NT2/D1 (cell line): ENCODE data around the gene NPTX2.

Experiments
- DNase-seq: peaks from one replicate; pipeline ENCODE4 v3.0.0-alpha.2; 2011; ENCODE audit warnings: low read depth, low spot score
- H3K27me3 ChIP-seq: 2 replicates; pipeline ENCODE4 v1.6.0; 2011; ENCODE audit warnings: mild to moderate bottlenecking; ENCODE audit not compliant: insufficient read length, insufficient read depth
- H3K36me3 ChIP-seq: 2 replicates; pipeline ENCODE4 v1.6.1; 2011; ENCODE audit warnings: mild to moderate bottlenecking, low read length, mixed read lengths; ENCODE audit not compliant: insufficient read depth, insufficient read length
- H3K4me1 ChIP-seq: 2 replicates; pipeline ENCODE4 v1.5.1; 2011; ENCODE audit not compliant: insufficient read depth, insufficient read length
- H3K4me3 ChIP-seq: 2 replicates; pipeline ENCODE4 v1.5.1; 2011; ENCODE audit warnings: low read depth; ENCODE audit not compliant: insufficient read length
- H3K9ac ChIP-seq: 2 replicates; pipeline ENCODE4 v1.6.0; 2011; ENCODE audit warnings: low read depth; ENCODE audit not compliant: insufficient read length
- H3K9me3 ChIP-seq: 2 replicates; pipeline ENCODE4 v1.5.1; 2011; ENCODE audit warnings: mild to moderate bottlenecking, low read length; ENCODE audit not compliant: insufficient read depth
- SUZ12 ChIP-seq: IDR thresholded peaks from 2 replicates; pipeline ENCODE4 v1.6.1; 2011; ENCODE audit not compliant: insufficient read length, insufficient read depth; ENCODE audit errors: extremely low read depth
- YY1 ChIP-seq: IDR thresholded peaks from 2 replicates; pipeline ENCODE4 v1.6.1; 2011; ENCODE audit not compliant: insufficient read length, insufficient read depth
- ZNF274 ChIP-seq: IDR thresholded peaks from 2 replicates; pipeline ENCODE4 v1.6.1; 2011; ENCODE audit warnings: mild to moderate bottlenecking, low read depth, low read length

Gene NPTX2

GRCh38 chr7:98573816-98574215 is 43.3 kb upstream of the NPTX2 start:
- Histone ChIP-seq H3K9me3 (peaks cover 17% of the 10 kb centered on the region), H3K9ac (no peak overlapping the region), H3K4me3 (no peak overlapping the region), H3K36me3 (no peaks in the 10 kb centered on the region), H3K4me1 (no peaks in the 10 kb centered on the region), H3K27me3 (no peaks in the 10 kb centered on the region)
- TF ChIP-seq ZNF274 = no peak
- TF ChIP-seq YY1 = no peak
- TF ChIP-seq SUZ12 = no peak
- no peak for DNase-seq

GRCh38 chr7:98575878-98576277 is 41.2 kb upstream of the NPTX2 start:
- H3K4me3 ChIP-seq = no peak overlapping the region
- no peaks in the 10 kb centered on the region for H3K27me3 ChIP-seq
- no peaks in the 10 kb centered on the region for H3K4me1 ChIP-seq
- no peaks in the 10 kb centered on the region for H3K36me3 ChIP-seq
- no peak overlapping the region for H3K9ac ChIP-seq
- no peak for DNase-seq
- H3K9me3 ChIP-seq = peaks cover 17% of the 10 kb centered on the region
- TF ChIP-seq ZNF274 (no peak), YY1 (no peak), SUZ12 (no peak)

DNA sequence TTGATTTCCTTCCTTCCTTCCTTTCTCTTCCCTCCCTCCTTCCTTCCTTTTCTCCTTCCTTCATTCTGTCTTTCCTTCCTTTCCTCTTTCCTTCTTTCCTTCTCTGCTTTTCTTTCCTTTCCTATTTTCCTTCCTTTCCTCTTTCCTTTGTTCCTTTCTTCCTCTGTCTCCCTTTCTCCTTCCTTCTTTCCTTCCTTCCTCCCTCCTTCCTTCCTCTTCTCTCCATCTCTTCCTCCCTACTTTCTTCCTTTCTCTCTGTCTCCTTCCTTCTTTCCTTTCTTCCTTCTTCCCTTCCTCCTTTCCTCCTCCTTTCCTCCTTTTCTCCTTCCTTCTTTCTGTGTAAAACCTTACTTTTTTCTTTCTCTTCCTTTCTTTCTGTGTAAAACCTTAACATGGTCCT is 32.3 kb upstream of the NPTX2 start:
- H3K36me3 ChIP-seq = no peaks in the 10 kb centered on the region

DNA sequence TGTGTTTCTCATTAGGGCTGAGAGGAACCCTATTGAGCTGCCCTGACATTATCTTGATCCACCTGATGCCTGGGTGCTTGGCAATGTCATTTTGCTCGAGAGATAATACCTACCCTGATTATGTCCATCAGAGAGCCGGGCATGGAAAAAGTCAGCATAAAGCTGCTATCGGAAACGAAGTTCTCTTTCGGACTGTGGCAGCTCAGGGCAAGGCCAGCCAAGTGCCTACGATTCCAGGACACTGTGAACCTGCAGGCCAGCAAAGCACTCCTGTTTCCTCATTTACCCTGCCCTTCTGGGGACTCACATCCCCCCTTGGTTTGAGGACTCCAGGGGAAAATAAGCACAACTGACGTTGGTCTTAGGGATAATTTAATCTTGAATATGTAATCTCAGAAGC is 25.2 kb upstream of the NPTX2 start:
- Histone ChIP-seq H3K9ac (no peak overlapping the region), H3K4me3 (no peak overlapping the region), H3K9me3 (no peaks in the 10 kb centered on the region), H3K4me1 (peaks cover 3% of the 10 kb centered on the region), H3K36me3 (no peaks in the 10 kb centered on the region), H3K27me3 (no peaks in the 10 kb centered on the region)
- no peak for DNase-seq
- TF ChIP-seq ZNF274 = no peak
- TF ChIP-seq SUZ12 = no peak
- TF ChIP-seq YY1 = no peak

More for the DNA sequence above, 32.3 kb upstream of the NPTX2 start:
- no peak overlapping the region for H3K9ac ChIP-seq
- 0 out of 2 replicates have a peak, but pooled peaks cover 7% of the 10 kb centered on the region for H3K9me3 ChIP-seq
- TF ChIP-seq SUZ12 = no peak
- TF ChIP-seq YY1 = no peak
- no peak for TF ChIP-seq ZNF274
- no peak overlapping the region for H3K4me3 ChIP-seq
- peaks cover 11% of the 10 kb centered on the region for H3K27me3 ChIP-seq
- H3K4me1 ChIP-seq = no peaks in the 10 kb centered on the region
- DNase-seq = no peak

GRCh38 chr7:98594348-98594747 is 22.7 kb upstream of the NPTX2 start:
- TF ChIP-seq YY1 = no peak
- no peak for TF ChIP-seq SUZ12
- no peak for TF ChIP-seq ZNF274
- no peak for DNase-seq
- Histone ChIP-seq H3K27me3 (no peaks in the 10 kb centered on the region), H3K9me3 (no peaks in the 10 kb centered on the region), H3K4me1 (peaks cover 3% of the 10 kb centered on the region), H3K9ac (no peak overlapping the region), H3K36me3 (no peaks in the 10 kb centered on the region), H3K4me3 (no peak overlapping the region)

DNA sequence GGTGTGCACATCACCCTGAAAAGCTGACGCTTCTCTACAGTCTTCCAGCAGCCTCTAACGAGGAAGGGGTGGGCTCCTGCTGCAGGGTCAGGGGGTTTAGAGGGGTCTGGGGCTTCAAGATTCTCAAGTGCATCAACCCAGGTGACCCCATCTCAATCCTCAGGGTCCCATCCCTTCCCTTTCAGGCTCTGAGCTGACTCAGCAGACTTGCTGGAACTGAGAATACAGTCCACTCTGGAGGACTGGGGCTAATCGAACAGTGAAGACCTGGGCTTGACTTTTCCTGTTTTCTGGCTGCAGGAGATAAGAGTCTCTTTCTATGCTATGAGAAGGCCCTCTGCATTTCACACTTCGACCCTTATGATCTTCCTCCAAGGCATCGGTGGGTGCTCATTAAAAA is 22.3 kb upstream of the NPTX2 start:
- H3K9ac ChIP-seq = no peak overlapping the region
- H3K4me1 ChIP-seq = peaks cover 3% of the 10 kb centered on the region
- H3K4me3 ChIP-seq = no peak overlapping the region
- DNase-seq = no peak
- TF ChIP-seq SUZ12 (no peak), ZNF274 (no peak)
- no peaks in the 10 kb centered on the region for H3K27me3 ChIP-seq
- no peaks in the 10 kb centered on the region for H3K36me3 ChIP-seq
- H3K9me3 ChIP-seq = no peaks in the 10 kb centered on the region

DNA sequence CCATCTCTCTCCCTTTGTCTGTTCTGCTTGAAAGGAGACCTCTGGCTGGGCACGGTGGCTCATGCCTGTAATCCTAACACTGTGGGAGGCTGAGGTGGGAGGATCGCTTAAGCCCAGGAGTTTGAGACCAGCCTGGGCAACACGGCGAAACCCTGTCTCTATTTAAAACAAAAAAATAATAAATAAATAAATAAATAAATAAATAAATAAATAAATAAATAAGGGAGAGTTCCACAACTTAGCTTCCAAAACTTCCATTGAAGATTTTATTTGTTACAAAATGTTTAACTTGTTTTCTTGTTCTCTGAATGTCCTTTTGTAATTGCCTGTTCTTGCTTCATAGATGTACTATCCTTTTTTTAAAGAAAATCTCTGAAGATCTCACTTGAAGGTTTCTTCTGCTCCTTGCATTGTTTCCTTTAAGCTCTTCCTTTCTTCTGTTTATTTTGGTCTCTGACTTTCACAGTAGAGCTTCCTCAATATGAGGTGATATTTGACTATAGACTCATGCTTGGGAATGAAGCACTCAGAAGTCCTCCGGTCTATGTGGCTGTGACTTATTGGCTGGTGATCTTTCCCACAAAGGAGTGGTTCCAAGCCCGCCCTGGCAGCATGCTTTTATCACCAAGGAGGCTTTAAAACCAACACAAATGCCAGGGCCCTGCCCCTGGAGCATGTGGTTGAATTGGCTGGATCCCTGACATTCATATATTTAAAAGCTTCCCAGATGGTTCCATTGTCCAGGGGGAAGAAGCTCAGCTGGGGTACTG is 18.1 kb upstream of the NPTX2 start:
- H3K9ac ChIP-seq = no peak overlapping the region
- H3K4me1 ChIP-seq = peaks cover 3% of the 10 kb centered on the region
- no peaks in the 10 kb centered on the region for H3K36me3 ChIP-seq
- H3K4me3 ChIP-seq = no peak overlapping the region
- H3K9me3 ChIP-seq = no peaks in the 10 kb centered on the region
- no peak for TF ChIP-seq SUZ12
- no peak for TF ChIP-seq YY1
- no peak for TF ChIP-seq ZNF274
- no peaks in the 10 kb centered on the region for H3K27me3 ChIP-seq
- DNase-seq = no peak
